Sigmoid colon (tissue), 7 donors: ENCODE measurements around the gene NHS. TPM values are rescaled to one million over a fixed set of nuclear protein-coding genes. Genes with fewer than 3 reads are reported as not detected.

Experiments used
- DNase-seq: peaks from one replicate; pipeline ENCODE4 v3.0.0-alpha.2; 2019
- H3K27ac ChIP-seq, 4 donors: fragments of 200-600 bp; sonication (generic); one replicate each; pipeline ENCODE4 v1.5.1; 2016 to 2019; ENCODE audit warnings: mild to moderate bottlenecking in 1 of 4
- H3K27me3 ChIP-seq, 3 donors: fragments of 200-600 bp; sonication (generic); one replicate each; pipeline ENCODE4 v1.5.1; 2019; ENCODE audit warnings: mild to moderate bottlenecking in 1 of 3
- H3K36me3 ChIP-seq, 4 donors: fragments of 200-600 bp; sonication (generic); one replicate each; pipeline ENCODE4 v1.5.1; 2016 to 2019
- H3K4me1 ChIP-seq, 4 donors: fragments of 200-600 bp; sonication (generic); one replicate each; pipeline ENCODE4 v1.5.1; 2017 to 2019
- H3K4me3 ChIP-seq, 4 donors: fragments of 200-600 bp; sonication (generic); one replicate each; pipeline ENCODE4 v1.5.1; 2017 to 2019; ENCODE audit warnings: mild to moderate bottlenecking in 2 of 4, moderate library complexity in 1 of 4
- H3K9me3 ChIP-seq, 4 donors: fragments of 200-600 bp in 3 of 4; sonication (generic) in 3 of 4; one replicate each; pipeline versions ENCODE4 v1.5.1 to v1.6.1; 2013 to 2019
- EP300 ChIP-seq, 4 donors: sonication (generic); formaldehyde crosslinking; IDR thresholded peaks; one replicate each; pipeline ENCODE4 v1.6.1; 2017; ENCODE audit warnings: antibody characterized with exemption in 4 of 4
- POLR2A ChIP-seq, 2 donors: fragments of 450-650 bp; IDR thresholded peaks; one replicate each; pipeline ENCODE4 v1.6.1; 2016; ENCODE audit warnings: antibody characterized with exemption in 2 of 2, mild to moderate bottlenecking in 2 of 2, moderate library complexity in 2 of 2
- POLR2AphosphoS5 ChIP-seq, 4 donors: sonication (generic); formaldehyde crosslinking; IDR thresholded peaks; one replicate each; pipeline ENCODE4 v1.6.1; 2017; ENCODE audit warnings: antibody characterized with exemption in 4 of 4
- WGBS, 2 donors: extraction: QIAGEN DNeasy Blood & Tissue Kit; methylation state at CpG; one replicate each; pipeline ENCODE4 v1.1.7; 2013; 5-methylcytosine and 5-hydroxymethylcytosine counted together
- intact Hi-C: fragments of 100-400 bp; cut with DNase I; formaldehyde crosslinking; loops from one replicate; pipeline ENCODE4 v1.15.1; 2023
- polyA plus RNA-seq, 3 donors: library from polyadenylated mRNA; stranded (reverse); fragments of 200-250 nt; gene quantifications; one replicate each; pipeline ENCODE4 v1.2.3, GENCODE V29; 2013
- total RNA-seq, 4 donors: library from RNA; depleted of rRNA; stranded (reverse); fragments of >200 nt; gene quantifications; one replicate each; pipeline ENCODE4 v1.1.0, GENCODE V29; 2016
- TF ChIP-seq, protein P1 (sequence below), 4 experiments: fragments of 450-650 bp in 3 of 4; fragments of 200-600 bp in 1 of 4; IDR thresholded peaks; one replicate each; pipeline ENCODE4 v1.5.1; 2016 to 2019; ENCODE audit warnings: antibody characterized with exemption in 4 of 4, mild to moderate bottlenecking in 3 of 4, moderate library complexity in 2 of 4
- donor health status: healthy with polysubstance abuse.
- donor health status: Bipolar disorder and iron deficiency.
- donor health status: healthy.

The NHS gene
- total and polyA plus RNA-seq, 7 donors, result under 0.01 to 22.7 (median 9.3) TPM

DNA sequence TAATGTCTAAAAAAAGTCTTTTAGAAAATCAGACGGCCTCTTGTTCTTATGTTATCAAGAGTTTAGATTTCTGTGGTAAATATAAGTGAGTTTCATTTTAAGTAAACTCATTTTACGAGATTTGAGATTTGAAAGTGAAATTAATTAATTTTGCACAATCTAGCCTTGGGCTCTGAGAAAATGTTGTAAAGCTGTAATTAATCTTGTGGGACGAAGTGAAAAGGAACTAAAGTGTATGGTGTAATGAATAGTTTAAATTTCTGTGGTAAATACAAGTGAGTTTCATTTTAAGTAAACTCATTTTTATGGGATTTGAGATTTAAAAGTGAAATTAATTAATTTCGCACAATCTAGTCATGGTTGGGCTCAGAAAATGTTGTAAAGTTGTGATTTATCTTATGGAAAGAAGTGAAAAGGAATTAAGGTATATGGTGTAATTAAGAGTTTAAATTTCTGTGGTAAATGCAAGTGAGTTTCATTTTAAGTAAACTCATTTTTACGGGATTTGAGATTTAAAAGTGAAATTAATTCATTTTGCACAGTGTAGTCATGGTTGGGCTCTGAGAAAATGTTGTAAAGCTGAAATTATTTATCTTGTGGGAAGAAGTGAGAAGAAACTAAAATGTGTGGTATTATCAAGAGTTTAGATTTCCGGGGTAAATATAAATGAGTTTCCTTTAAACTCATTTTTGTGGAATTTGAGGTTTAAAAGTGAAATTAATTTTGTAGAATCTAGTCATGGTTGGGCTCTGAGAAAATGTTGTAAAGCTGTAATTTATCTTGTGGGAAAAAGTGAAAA lies 363.9 kb downstream of the NHS start:
- 2 to 11% methylated on average over 6 of the region's 6 CpGs for WGBS, 2 donors
- no peak for DNase-seq
- Histone ChIP-seq H3K4me1 (peaks cover 0 to 18% (median 0%) of the 10 kb centered on the region in 4 donors), H3K27ac (peak overlapping the region in 3 of 4 donors; percentile 88 to 96 (median 92)), H3K4me3 (peak overlapping the region; percentile 51 to 61 (median 60)), H3K27me3 (no peaks in the 10 kb centered on the region), H3K9me3 (no peaks in the 10 kb centered on the region), H3K36me3 (no peaks in the 10 kb centered on the region)
- intact Hi-C loops, result loop anchor here (5.0 kb wide), 2 partner anchors 362 to 1022 kb away; partner anchors contain the start of genes NHS and SYAP1
- TF ChIP-seq, protein P1, sequence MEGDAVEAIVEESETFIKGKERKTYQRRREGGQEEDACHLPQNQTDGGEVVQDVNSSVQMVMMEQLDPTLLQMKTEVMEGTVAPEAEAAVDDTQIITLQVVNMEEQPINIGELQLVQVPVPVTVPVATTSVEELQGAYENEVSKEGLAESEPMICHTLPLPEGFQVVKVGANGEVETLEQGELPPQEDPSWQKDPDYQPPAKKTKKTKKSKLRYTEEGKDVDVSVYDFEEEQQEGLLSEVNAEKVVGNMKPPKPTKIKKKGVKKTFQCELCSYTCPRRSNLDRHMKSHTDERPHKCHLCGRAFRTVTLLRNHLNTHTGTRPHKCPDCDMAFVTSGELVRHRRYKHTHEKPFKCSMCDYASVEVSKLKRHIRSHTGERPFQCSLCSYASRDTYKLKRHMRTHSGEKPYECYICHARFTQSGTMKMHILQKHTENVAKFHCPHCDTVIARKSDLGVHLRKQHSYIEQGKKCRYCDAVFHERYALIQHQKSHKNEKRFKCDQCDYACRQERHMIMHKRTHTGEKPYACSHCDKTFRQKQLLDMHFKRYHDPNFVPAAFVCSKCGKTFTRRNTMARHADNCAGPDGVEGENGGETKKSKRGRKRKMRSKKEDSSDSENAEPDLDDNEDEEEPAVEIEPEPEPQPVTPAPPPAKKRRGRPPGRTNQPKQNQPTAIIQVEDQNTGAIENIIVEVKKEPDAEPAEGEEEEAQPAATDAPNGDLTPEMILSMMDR (IDR thresholded peaks at IDR 0.05), result no peak
- TF ChIP-seq POLR2AphosphoS5 (IDR thresholded peaks at IDR 0.05), result no peak
- no peak for TF ChIP-seq EP300 (IDR thresholded peaks at IDR 0.05)
- TF ChIP-seq POLR2A (IDR thresholded peaks at IDR 0.05), result no peak

DNA sequence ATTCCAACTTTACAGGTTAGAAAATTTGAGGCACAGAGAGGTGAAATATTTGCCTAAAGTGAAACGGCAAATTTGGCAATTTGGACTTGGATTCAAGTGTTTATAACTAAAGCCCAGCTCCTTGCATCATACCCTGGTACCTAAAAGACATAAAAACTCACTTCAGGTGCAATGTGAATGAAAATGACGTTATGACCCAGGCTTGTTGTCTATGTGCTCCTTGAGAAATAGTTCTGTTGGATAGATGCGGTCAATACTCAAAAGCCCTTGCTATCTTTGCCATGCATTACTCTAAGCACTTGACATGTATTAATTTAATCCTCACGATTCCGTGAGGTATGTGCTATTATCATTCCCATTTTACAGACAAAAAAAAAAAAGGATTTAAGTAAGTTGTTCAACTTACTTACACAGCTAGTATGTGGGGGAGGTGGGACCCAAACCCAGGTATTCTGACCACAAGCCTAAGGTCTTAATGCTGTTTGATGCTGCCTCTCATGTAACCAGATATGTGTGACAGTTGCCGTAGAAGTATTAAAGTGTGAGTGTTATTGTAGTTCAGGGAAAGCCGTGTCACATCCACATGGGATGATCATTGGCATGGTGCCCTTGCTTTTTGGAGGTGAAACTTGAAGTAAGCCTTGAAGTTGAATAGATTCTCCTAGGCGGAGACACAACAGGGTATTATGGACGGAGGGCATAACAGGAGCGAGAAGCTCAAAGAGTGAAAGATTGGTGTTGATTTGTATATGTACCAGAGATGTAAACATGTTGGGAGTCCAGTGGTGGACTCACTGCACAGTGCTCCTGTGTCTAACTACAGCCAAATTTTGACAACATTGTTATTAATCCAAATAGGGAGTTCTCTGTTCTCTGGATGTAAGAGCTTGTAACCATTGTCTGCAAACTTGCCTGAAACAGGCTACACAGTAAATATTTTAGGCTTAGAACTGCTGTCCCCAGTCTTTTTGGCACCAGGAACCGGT lies 365.4 kb downstream of the NHS start:
- Histone ChIP-seq H3K27ac (no peak overlapping the region), H3K27me3 (no peaks in the 10 kb centered on the region), H3K9me3 (no peaks in the 10 kb centered on the region), H3K36me3 (no peaks in the 10 kb centered on the region), H3K4me1 (peaks cover 0 to 18% (median 0%) of the 10 kb centered on the region in 4 donors), H3K4me3 (no peak overlapping the region)
- TF ChIP-seq POLR2A (IDR thresholded peaks at IDR 0.05) (no peak), POLR2AphosphoS5 (IDR thresholded peaks at IDR 0.05) (no peak), EP300 (IDR thresholded peaks at IDR 0.05) (no peak)
- TF ChIP-seq, protein P1 (IDR thresholded peaks at IDR 0.05), result no peak
- intact Hi-C loops, result no loop called here
- WGBS, 2 donors, result 31 to 73% methylated on average over 11 of the region's 11 CpGs
- no peak for DNase-seq

DNA sequence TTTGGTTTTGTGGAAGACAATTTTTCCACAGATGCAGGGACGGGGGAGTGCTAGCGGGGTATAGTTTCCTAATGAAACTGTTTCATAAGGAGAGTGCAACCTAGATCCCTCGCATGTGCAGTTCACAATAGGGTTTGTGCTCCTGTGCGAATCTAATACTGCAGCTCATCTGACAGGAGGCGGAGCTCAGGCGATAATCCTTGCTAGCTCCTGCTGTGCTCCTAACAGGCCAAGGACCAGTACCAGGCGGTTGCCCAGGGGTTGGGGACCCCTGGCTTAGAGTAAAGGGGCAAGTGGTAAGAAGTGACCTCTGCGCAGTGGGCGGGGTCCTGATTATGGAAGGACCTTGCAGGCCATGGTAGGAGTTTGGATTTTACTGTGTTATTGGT lies 366.1 kb downstream of the NHS start:
- no peak for TF ChIP-seq EP300 (IDR thresholded peaks at IDR 0.05)
- TF ChIP-seq, protein P1 (IDR thresholded peaks at IDR 0.05), result no peak
- TF ChIP-seq POLR2AphosphoS5 (IDR thresholded peaks at IDR 0.05), result no peak
- no peak for TF ChIP-seq POLR2A (IDR thresholded peaks at IDR 0.05)
- DNase-seq, result no peak
- intact Hi-C loops, result no loop called here

DNA sequence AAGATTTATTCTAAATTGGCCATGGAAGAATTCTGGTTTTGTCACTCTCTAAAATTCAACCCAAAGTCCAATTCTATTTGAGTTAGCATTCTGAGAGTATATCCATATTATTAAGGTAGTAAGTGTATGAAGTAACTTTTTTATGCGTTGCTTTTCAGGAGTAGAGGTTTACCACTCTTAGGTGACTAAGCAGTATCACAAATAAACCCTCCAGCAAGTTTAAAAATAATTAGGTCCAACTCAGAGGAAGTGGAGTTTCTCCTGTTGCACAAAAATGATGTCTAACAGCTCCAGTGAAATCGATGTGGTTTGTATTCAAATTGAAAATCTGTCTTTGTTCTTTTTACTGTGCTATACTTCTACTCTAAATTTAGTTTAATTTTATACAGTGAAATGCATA lies 368.9 kb downstream of the NHS start:
- peaks cover 0 to 5% (median 0%) of the 10 kb centered on the region in 4 donors for H3K4me1 ChIP-seq
- TF ChIP-seq, protein P1 (IDR thresholded peaks at IDR 0.05), result no peak
- TF ChIP-seq POLR2A (IDR thresholded peaks at IDR 0.05) (no peak), EP300 (IDR thresholded peaks at IDR 0.05) (no peak), POLR2AphosphoS5 (IDR thresholded peaks at IDR 0.05) (no peak)
- no peak for DNase-seq
- no peaks in the 10 kb centered on the region for H3K36me3 ChIP-seq
- H3K27ac ChIP-seq, result no peak overlapping the region
- H3K9me3 ChIP-seq, result no peaks in the 10 kb centered on the region
- no peak overlapping the region for H3K4me3 ChIP-seq
- intact Hi-C loops, result no loop called here
- 9 to 32% methylated on average over 2 of the region's 2 CpGs for WGBS, 2 donors
- H3K27me3 ChIP-seq, result no peaks in the 10 kb centered on the region

More for the DNA sequence above, 366.1 kb downstream of the NHS start:
- Histone ChIP-seq H3K9me3 (no peaks in the 10 kb centered on the region), H3K4me1 (peaks cover 0 to 13% (median 0%) of the 10 kb centered on the region in 4 donors), H3K36me3 (no peaks in the 10 kb centered on the region), H3K27me3 (no peaks in the 10 kb centered on the region), H3K4me3 (no peak overlapping the region), H3K27ac (no peak overlapping the region)
- WGBS, 2 donors, result 14 to 69% methylated on average over 9 of the region's 9 CpGs
